ENCODE data around the gene CASP10. TPM values are rescaled to one million over a fixed set of nuclear protein-coding genes. Genes with fewer than 3 reads are reported as not detected.

Gene CASP10, protein sequence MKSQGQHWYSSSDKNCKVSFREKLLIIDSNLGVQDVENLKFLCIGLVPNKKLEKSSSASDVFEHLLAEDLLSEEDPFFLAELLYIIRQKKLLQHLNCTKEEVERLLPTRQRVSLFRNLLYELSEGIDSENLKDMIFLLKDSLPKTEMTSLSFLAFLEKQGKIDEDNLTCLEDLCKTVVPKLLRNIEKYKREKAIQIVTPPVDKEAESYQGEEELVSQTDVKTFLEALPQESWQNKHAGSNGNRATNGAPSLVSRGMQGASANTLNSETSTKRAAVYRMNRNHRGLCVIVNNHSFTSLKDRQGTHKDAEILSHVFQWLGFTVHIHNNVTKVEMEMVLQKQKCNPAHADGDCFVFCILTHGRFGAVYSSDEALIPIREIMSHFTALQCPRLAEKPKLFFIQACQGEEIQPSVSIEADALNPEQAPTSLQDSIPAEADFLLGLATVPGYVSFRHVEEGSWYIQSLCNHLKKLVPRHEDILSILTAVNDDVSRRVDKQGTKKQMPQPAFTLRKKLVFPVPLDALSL
- 33.7 and 34.3 TPM in 2 replicates for total RNA-seq
- 24.4 TPM for total RNA-seq (2013)
- polyA plus RNA-seq, result 13.7 and 16.0 TPM in 2 replicates
- polyA minus RNA-seq, result 18.8 and 25.6 TPM in 2 replicates

DNA sequence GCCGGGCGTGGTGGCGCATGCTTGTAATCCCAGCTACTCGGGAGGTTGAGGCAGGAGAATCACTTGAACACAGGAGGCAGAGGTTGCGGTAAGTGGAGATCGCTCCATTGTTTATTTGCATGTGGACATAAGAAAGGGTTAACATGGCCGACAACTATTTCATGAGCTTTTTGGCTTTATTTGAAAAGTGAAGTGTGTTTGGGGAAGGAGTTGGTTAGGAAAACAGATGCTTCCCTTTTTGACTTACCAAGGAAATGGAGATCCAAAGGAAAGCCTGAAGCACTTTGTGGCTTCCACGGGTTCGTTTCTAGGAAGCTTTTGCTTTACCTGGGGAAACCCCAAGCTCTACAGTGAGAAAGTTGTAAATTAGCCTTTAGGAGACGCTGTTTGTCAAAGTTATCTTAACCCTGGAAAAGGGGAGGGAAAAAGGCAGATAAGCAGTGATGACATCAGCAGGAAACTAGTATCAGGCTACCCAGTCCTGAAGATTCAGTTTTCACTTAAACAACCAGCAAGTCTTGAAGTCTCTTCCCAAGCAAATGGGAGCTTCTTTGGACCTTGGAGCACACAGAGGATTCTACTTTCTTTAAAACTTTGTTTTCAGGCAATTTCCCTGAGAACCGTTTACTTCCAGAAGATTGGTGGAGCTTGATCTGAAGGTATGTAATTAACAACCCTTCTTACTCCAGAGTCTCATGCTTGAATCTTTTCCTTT lies at the start of gene CASP10:
Gene CASP10 (plus strand): TSS at position 492 of the 715 bp plus-strand sequence. CDS start 2,637 bp downstream, outside the sequence.
- H3K9me3 ChIP-seq (ENCODE audit: control extremely low read depth in 1 of 3, control insufficient read depth in 2 of 3, insufficient read depth in 1 of 3, low read length in 2 of 3), result peaks cover 0 to 4% (median 0%) of the 10 kb centered on the region in 3 donors
- H3K4me3 ChIP-seq (ENCODE audit: control extremely low read depth in 1 of 5, extremely low read depth in 1 of 5, insufficient read depth in 1 of 5, low read depth in 2 of 5, low read length in 4 of 5), result peak within 1 kb of the TSS; percentile 64 to 96 (median 79)
- peaks cover 30 to 37% of the 10 kb centered on the region in 2 donors for H3K4me1 ChIP-seq (ENCODE audit: control insufficient read depth in 2 of 2, insufficient read depth in 2 of 2, low read length in 2 of 2)
- peaks cover 0 to 14% of the 10 kb centered on the region in 2 experiments for H3K36me3 ChIP-seq (replicated peaks in 1 of 2; ENCODE audit: control extremely low read depth in 1 of 2, control insufficient read depth in 1 of 2, extremely low read depth in 1 of 2, insufficient read depth in 2 of 2, low read length in 1 of 2)
- Mint-ChIP-seq H3K4me1 (peaks cover 46% of the 10 kb centered on the region), H3K27ac (peak within 1 kb of the TSS; percentile 86), H3K27me3 (no peaks in the 10 kb centered on the region), H3K9me3 (ENCODE audit: insufficient read depth) (no peaks in the 10 kb centered on the region), H3K4me3 (peak within 1 kb of the TSS; percentile 96)
- WGBS (ENCODE audit: insufficient coverage), result 10% methylated on average over 7 of the region's 11 CpGs
- ChIA-PET CTCF (interaction anchor here (0.6 to 7.5 kb wide), 43 partner anchors 9 to 470 kb away, joined by 3 to 347 read pairs (median 5); partner anchors contain the start of genes CASP8, CFLAR, ORC2 and STRADB), POLR2A (interaction anchor here (0.5 to 2.3 kb wide), 12 partner anchors 12 to 114 kb away, joined by 3 to 17 read pairs (median 4); no protein-coding TSS in a partner anchor)
- peaks cover 47% of the 10 kb centered on the region for H3K79me2 ChIP-seq (ENCODE audit: control insufficient read depth, insufficient read depth, low read length)
- H3K9ac ChIP-seq (ENCODE audit: low read length), result peak within 1 kb of the TSS; percentile 86
- peak within 1 kb of the TSS; percentile 77 for H3K4me2 ChIP-seq (replicated peaks; ENCODE audit: low read depth, low read length, poor library complexity, severe bottlenecking)
- peak within 1 kb of the TSS; percentile 33 to 71 for H3K27ac ChIP-seq (ENCODE audit: low read length in 2 of 2)
- ATAC-seq (ENCODE audit: low read depth) (peak; percentile 84), DNase-seq (peak; percentile 85)
- intact Hi-C loops (cut with micrococcal nuclease), result loop anchor here (1.0 to 5.0 kb wide), 5 partner anchors 25 to 1271 kb away; partner anchors contain the start of genes C2orf69 and CASP8
- no peaks in the 10 kb centered on the region for H3K27me3 ChIP-seq (replicated peaks in 1 of 4; ENCODE audit: control extremely low read depth in 1 of 4, control insufficient read depth in 3 of 4, insufficient read depth in 4 of 4, low read length in 3 of 4)
- no peak for TF ChIP-seq EZH2 (IDR thresholded peaks at IDR 0.05; ENCODE audit: borderline replicate concordance, insufficient read depth, low read depth, low read length, poor library complexity, severe bottlenecking)
- TF ChIP-seq, protein P1, sequence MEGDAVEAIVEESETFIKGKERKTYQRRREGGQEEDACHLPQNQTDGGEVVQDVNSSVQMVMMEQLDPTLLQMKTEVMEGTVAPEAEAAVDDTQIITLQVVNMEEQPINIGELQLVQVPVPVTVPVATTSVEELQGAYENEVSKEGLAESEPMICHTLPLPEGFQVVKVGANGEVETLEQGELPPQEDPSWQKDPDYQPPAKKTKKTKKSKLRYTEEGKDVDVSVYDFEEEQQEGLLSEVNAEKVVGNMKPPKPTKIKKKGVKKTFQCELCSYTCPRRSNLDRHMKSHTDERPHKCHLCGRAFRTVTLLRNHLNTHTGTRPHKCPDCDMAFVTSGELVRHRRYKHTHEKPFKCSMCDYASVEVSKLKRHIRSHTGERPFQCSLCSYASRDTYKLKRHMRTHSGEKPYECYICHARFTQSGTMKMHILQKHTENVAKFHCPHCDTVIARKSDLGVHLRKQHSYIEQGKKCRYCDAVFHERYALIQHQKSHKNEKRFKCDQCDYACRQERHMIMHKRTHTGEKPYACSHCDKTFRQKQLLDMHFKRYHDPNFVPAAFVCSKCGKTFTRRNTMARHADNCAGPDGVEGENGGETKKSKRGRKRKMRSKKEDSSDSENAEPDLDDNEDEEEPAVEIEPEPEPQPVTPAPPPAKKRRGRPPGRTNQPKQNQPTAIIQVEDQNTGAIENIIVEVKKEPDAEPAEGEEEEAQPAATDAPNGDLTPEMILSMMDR (IDR thresholded peaks at IDR 0.05), result peak; percentile 71
- no peaks in the 10 kb centered on the region for H4K20me1 ChIP-seq (ENCODE audit: control insufficient read depth, insufficient read depth, low read length, poor library complexity, severe bottlenecking)
- peak within 1 kb of the TSS; percentile 70 for H2AFZ ChIP-seq (ENCODE audit: insufficient read depth, low read depth, low read length, poor library complexity, severe bottlenecking)
